ENCODE measurements around the gene RGS8.

DNA sequence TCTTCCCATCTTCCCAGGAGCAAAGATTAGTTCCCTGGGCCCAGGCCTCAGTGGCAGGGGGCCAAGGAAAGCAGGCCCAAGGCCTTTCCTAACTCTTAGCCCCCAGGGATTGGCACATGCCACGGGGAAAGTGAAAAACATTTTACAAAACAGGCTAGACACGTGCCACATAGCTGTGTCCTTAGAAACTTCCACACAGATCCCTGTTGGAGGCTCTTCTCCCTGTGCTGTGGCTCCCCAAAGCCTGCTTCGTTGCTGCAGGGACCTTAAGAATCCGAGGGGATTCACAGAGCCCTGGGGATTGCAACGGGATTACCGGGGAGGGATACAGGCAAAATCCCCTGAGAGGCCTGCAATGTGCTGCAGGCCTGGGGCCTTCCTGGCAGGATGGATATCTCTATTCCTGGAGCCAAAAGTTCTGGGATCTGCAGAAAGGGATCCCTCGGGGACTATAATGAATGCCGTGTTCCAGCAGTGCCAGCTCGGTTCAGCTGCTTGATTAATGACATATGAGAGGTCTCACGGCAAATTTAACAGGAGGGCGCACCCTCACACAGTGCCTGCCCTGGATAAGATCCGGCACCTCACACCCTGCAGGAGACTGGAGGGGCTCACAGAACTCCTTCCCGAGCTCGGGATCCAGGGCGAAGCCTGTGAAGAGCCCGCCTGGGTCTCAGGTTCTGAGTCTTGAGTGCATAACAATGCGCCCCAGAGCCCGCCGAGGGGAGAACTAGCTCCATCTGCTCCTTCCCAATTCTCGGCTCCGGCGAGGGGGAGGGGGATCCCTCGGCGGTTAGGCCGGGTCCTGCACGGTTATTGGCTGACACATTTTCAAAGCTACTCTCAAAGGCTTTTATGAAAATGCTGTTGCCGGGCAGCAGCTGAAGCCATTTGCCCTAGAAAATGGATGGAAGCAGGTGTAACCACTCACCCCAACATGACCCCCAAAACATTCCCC, 15.3 kb upstream of the RGS8 start:
- TF ChIP-seq FOXK2 (IDR thresholded peaks at IDR 0.05): no peak
- TF ChIP-seq BHLHE40 (IDR thresholded peaks at IDR 0.05; ENCODE audit: borderline replicate concordance): no peak

All from HEK293T (cell line).